CD8-positive, alpha-beta memory T cell (primary cell): ENCODE data around the gene PAX7. TPM values are rescaled to one million over a fixed set of nuclear protein-coding genes. Genes with fewer than 3 reads are reported as not detected.
A peak's percentile ranks its signal among the peaks of the same experiment; 100 is the strongest.

Source experiments
- CTCF ChIA-PET: fragments of 350-600 bp; sonication (Branson Sonifier 250); formaldehyde crosslinking; loops from one replicate; lab custom pipeline; 2021; ENCODE audit warnings: antibody characterized with exemption; lab: Charles Lee
- POLR2A ChIA-PET: fragments of 350-600 bp; sonication (Branson Sonifier 250); formaldehyde crosslinking; loops from one replicate; lab custom pipeline; 2021; ENCODE audit warnings: antibody characterized with exemption; lab: Charles Lee
- DNase-seq, 5 donors: peaks; one replicate each; pipeline versions ENCODE4 v3.0.0 to v3.0.0-alpha.2; 2020 to 2022; ENCODE audit warnings: mixed read lengths in 1 of 5
- H3K27ac ChIP-seq: one replicate; pipeline ENCODE4 v1.7.0; 2013; ENCODE audit warnings: low read depth, mild to moderate bottlenecking, low read length, moderate library complexity
- H3K27me3 ChIP-seq: 2 replicates; pipeline ENCODE4 v1.7.0; 2013; ENCODE audit warnings: low read length, mild to moderate bottlenecking; ENCODE audit not compliant: insufficient read depth, poor library complexity, severe bottlenecking
- H3K36me3 ChIP-seq: 2 replicates; pipeline ENCODE4 v1.7.0; 2013; ENCODE audit warnings: mild to moderate bottlenecking, low read length, moderate library complexity; ENCODE audit not compliant: insufficient read depth
- H3K4me1 ChIP-seq: 2 replicates; pipeline ENCODE4 v1.7.0; 2013; ENCODE audit warnings: mild to moderate bottlenecking, low read length, moderate library complexity; ENCODE audit not compliant: insufficient read depth
- H3K4me3 ChIP-seq: 2 replicates; pipeline ENCODE4 v1.7.0; 2013; ENCODE audit warnings: mild to moderate bottlenecking, low read length
- H3K9me3 ChIP-seq: 2 replicates; pipeline ENCODE4 v1.7.0; 2013; ENCODE audit warnings: mild to moderate bottlenecking, low read length
- H3K27ac Mint-ChIP-seq, 8 donors: one replicate each; pipeline ENCODE4 v1.8.0; 2020 to 2021; ENCODE audit warnings: mixed read lengths in 8 of 8, mild to moderate bottlenecking in 6 of 8, inconsistent platforms in 3 of 8, moderate library complexity in 3 of 8
- H3K27me3 Mint-ChIP-seq, 2 donors: one replicate each; pipeline ENCODE4 v1.8.0; 2020 to 2021; ENCODE audit warnings: mixed read lengths in 2 of 2, mild to moderate bottlenecking in 1 of 2, moderate library complexity in 1 of 2
- H3K36me3 Mint-ChIP-seq, 3 donors: one replicate each; pipeline ENCODE4 v1.8.0; 2020 to 2021; ENCODE audit warnings: mixed read lengths in 3 of 3, inconsistent platforms in 1 of 3, mild to moderate bottlenecking in 1 of 3
- H3K4me1 Mint-ChIP-seq, 3 donors: one replicate each; pipeline ENCODE4 v1.8.0; 2020 to 2021; ENCODE audit warnings: mixed read lengths in 3 of 3, inconsistent platforms in 1 of 3, mild to moderate bottlenecking in 1 of 3
- H3K4me3 Mint-ChIP-seq, 7 donors: one replicate each; pipeline ENCODE4 v1.8.0; 2020 to 2021; ENCODE audit warnings: mixed read lengths in 7 of 7, mild to moderate bottlenecking in 6 of 7, moderate library complexity in 4 of 7, inconsistent platforms in 2 of 7
- H3K9me3 Mint-ChIP-seq, 5 donors: one replicate each; pipeline ENCODE4 v1.8.0; 2020 to 2022; ENCODE audit warnings: mixed read lengths in 5 of 5, mild to moderate bottlenecking in 3 of 5, moderate library complexity in 2 of 5, inconsistent platforms in 1 of 5
- polyA plus RNA-seq: library from polyadenylated mRNA; unstranded; fragments of 300-500 nt; fragmentation: Illumina TruSeq; gene quantifications from one replicate; pipeline ENCODE4 v1.2.3, GENCODE V29; 2021
- total RNA-seq, 2 experiments: library from RNA; stranded (reverse); gene quantifications; one replicate each; pipeline ENCODE4 v1.2.3, GENCODE V29; 2021

Gene PAX7
- total and polyA plus RNA-seq, 3 experiments from 2014 or later = not detected

DNA sequence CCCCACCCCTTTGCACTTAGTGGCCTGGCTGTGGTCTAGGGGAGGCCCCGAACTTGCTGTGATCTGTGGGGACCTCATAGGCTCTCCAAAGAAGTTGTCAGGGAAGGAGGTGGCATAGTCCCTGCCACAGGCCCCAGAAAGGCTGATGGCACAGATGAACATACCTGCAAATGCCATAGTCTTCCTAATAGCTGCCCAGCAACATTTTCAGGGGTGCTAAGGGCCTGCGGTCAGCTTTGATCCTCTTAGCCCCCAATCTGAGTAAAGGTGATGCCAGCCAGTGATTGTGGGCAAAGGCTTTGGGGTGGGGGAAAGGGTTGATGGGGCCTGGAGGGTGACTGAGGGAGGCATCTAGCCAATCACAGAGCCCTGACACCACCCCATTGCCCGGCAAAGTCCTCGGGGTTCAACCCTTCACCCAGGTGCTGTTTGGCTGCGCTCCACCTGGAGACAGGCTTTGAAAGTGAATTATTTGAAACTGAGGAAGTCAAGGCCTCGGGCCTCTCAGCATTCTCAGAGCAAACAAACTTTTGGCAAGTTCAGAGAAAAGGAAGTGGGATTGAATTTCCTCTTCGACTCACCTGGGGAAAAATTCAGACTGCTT is 35.8 kb downstream of the PAX7 start:
- no peak for DNase-seq
- Mint-ChIP-seq H3K36me3 (no peaks in the 10 kb centered on the region), H3K4me3 (no peak overlapping the region), H3K9me3 (no peaks in the 10 kb centered on the region), H3K27me3 (peaks cover 7 to 37% of the 10 kb centered on the region in 2 donors), H3K27ac (peak overlapping the region in 1 of 8 donors; percentile 36), H3K4me1 (no peaks in the 10 kb centered on the region)
- ChIA-PET CTCF (no interaction called here), POLR2A (no interaction called here)
- H3K27me3 ChIP-seq = no peaks in the 10 kb centered on the region
- H3K36me3 ChIP-seq = no peaks in the 10 kb centered on the region
- H3K4me1 ChIP-seq = peaks cover 21% of the 10 kb centered on the region
- no peaks in the 10 kb centered on the region for H3K9me3 ChIP-seq
- no peak overlapping the region for H3K27ac ChIP-seq
- H3K4me3 ChIP-seq = no peak overlapping the region

DNA sequence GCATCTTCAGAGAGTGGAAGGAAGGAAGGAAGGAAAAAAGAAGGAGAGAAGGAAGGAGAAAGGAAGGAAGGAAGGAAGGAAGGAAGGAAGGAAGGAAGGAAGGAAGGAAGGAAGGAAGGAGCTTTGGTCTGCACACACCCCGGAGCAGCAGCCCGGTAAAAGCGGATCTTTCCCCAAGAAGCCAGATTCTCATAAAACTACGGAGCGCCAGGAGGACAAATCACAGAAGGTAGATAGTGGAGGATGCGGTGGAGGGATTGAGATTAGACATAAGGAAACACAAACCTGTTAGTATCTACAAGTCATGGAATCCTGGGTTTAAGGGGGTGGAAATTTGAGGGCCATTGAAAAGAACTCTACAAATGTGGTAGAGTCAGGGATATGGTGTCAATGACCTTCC is 36.7 kb downstream of the PAX7 start:
- Mint-ChIP-seq H3K36me3 (no peaks in the 10 kb centered on the region), H3K4me3 (no peak overlapping the region), H3K9me3 (no peaks in the 10 kb centered on the region), H3K27me3 (peaks cover 7 to 30% of the 10 kb centered on the region in 2 donors), H3K4me1 (no peaks in the 10 kb centered on the region), H3K27ac (no peak overlapping the region)
- Histone ChIP-seq H3K4me3 (no peak overlapping the region), H3K36me3 (no peaks in the 10 kb centered on the region), H3K27ac (no peak overlapping the region), H3K4me1 (peaks cover 16% of the 10 kb centered on the region), H3K9me3 (no peaks in the 10 kb centered on the region), H3K27me3 (no peaks in the 10 kb centered on the region)
- no peak for DNase-seq
- POLR2A ChIA-PET = no interaction called here
- CTCF ChIA-PET = no interaction called here

DNA sequence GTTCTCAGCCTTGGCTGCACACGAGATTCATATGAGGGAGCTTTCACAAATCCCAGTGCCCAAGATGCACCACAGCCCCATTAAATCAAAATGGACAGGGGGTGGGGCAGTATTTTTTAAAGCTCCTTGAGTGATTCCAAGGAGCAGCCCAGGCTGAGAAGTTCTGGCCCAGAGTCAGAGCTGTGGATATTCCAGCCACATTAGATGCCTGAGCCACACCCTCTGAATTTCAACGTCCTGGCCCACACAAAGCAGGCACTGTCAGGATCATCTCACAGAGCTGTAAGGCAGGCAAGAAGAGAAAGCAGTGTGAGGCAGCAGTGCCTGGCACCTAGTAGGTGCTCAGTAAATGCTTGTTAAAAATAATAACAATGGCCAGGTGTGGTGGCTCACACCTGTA is 37.4 kb downstream of the PAX7 start:
- Mint-ChIP-seq H3K27ac (no peak overlapping the region), H3K27me3 (peaks cover 7 to 32% of the 10 kb centered on the region in 2 donors), H3K9me3 (no peaks in the 10 kb centered on the region), H3K4me1 (no peaks in the 10 kb centered on the region), H3K36me3 (no peaks in the 10 kb centered on the region), H3K4me3 (no peak overlapping the region)
- Histone ChIP-seq H3K27ac (no peak overlapping the region), H3K9me3 (no peaks in the 10 kb centered on the region), H3K36me3 (no peaks in the 10 kb centered on the region), H3K4me1 (peaks cover 16% of the 10 kb centered on the region), H3K27me3 (no peaks in the 10 kb centered on the region), H3K4me3 (no peak overlapping the region)
- ChIA-PET POLR2A (no interaction called here), CTCF (no interaction called here)
- no peak for DNase-seq

DNA sequence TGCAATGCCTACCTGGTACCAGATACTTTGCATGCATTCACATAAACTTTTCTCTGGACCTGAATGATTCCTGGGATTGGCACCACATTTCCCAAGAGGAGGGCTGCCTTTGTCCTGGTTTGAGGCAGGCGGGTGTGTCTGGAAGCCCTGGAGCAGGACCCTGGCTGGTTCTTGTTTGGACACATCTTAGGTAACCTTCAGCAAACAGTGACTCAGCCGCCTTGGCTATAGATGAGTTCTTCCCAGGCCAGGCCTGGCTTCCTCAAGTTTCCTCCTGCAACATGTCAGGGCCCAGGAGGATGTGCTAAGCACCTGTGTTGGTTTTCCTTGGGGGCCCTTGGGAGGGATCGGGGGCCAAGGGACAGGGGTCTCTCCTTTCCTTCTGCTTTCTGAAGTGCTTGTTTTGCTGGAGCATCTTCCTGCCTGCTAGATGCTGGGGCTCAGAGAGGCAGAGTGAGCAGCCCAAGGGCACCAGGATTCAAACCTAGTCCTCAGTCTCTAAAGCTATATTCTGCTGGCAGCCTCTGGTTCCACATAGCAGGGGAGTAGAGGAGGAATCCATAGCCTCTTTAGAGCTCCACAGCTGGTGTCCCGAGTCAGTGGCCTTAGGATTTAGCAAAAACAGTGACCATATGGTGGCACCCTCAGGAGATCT is 38.2 kb downstream of the PAX7 start:
- Histone ChIP-seq H3K27ac (no peak overlapping the region), H3K27me3 (no peaks in the 10 kb centered on the region), H3K36me3 (no peaks in the 10 kb centered on the region), H3K4me1 (peaks cover 16% of the 10 kb centered on the region), H3K4me3 (no peak overlapping the region), H3K9me3 (no peaks in the 10 kb centered on the region)
- POLR2A ChIA-PET = no interaction called here
- Mint-ChIP-seq H3K9me3 (no peaks in the 10 kb centered on the region), H3K27ac (no peak overlapping the region), H3K4me3 (no peak overlapping the region), H3K27me3 (peaks cover 8 to 30% of the 10 kb centered on the region in 2 donors), H3K36me3 (no peaks in the 10 kb centered on the region), H3K4me1 (no peaks in the 10 kb centered on the region)
- no peak for DNase-seq
- CTCF ChIA-PET = no interaction called here

DNA sequence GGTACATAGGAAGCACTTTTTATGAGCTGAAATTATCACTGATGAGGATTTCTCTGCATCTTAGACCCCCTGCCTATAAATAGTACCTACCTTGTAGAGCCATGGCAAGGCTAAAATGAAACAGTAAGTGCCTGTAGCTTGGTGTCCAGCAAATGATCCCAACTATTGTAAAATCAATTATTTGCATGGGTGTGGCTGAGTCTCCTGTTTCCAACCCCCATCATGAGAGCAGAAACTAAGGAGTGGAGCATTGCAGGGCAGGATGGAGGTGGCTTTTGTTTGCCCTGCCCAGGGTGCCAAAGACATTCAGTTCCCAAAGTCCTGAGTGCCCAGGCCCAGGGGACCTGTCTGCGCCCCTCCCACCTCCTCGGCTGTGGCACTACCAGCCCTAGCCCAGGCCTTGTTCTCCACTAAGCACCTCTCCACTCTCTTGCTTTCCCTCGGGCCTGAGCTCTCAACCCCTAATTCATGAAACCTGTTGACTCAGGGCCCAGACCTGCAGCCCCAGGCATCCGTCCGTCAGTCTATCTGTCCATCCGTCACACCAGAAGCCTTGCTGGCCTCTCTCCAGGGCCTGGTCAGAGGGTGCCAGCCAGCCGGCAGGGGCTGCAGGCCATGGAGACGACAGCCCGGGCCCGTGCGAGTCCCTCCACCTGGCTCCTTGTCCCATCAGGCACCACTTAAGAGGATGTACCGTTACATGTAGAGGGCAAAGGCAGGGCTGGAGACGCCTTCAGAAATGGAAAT is 39.6 kb downstream of the PAX7 start:
- Mint-ChIP-seq H3K4me3 (no peak overlapping the region), H3K9me3 (no peaks in the 10 kb centered on the region), H3K36me3 (no peaks in the 10 kb centered on the region), H3K27me3 (peaks cover 3 to 25% of the 10 kb centered on the region in 2 donors), H3K27ac (no peak overlapping the region), H3K4me1 (no peaks in the 10 kb centered on the region)
- Histone ChIP-seq H3K4me1 (peaks cover 16% of the 10 kb centered on the region), H3K36me3 (no peaks in the 10 kb centered on the region), H3K9me3 (no peaks in the 10 kb centered on the region), H3K4me3 (no peak overlapping the region), H3K27me3 (no peaks in the 10 kb centered on the region), H3K27ac (no peak overlapping the region)
- CTCF ChIA-PET = no interaction called here
- no peak for DNase-seq
- POLR2A ChIA-PET = no interaction called here

DNA sequence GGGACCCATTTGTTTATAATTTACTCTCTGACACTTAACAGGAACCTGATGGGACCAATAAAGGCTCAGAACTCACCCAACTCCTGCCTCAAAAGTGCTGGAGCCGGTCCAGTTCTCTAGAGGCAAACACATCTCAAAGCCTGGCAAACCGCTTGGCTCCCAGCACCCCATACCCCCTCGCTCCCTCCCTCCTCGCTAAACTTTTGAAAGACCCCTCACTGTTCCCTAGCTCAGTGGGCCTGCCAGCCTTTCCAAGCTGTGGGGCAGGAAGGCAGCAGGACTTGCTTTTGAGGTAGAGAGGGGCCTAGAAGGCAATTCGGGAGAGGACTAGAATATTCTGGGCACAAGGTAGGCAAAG is 40.2 kb downstream of the PAX7 start:
- H3K4me1 Mint-ChIP-seq = no peaks in the 10 kb centered on the region
- Histone ChIP-seq H3K4me1 (peaks cover 16% of the 10 kb centered on the region), H3K36me3 (no peaks in the 10 kb centered on the region), H3K27ac (no peak overlapping the region), H3K27me3 (no peaks in the 10 kb centered on the region), H3K9me3 (no peaks in the 10 kb centered on the region), H3K4me3 (no peak overlapping the region)
- H3K36me3 Mint-ChIP-seq = no peaks in the 10 kb centered on the region
- peaks cover 7 to 27% of the 10 kb centered on the region in 2 donors for H3K27me3 Mint-ChIP-seq
- H3K9me3 Mint-ChIP-seq = no peaks in the 10 kb centered on the region
- no peak overlapping the region for H3K27ac Mint-ChIP-seq
- ChIA-PET POLR2A (no interaction called here), CTCF (no interaction called here)
- no peak overlapping the region for H3K4me3 Mint-ChIP-seq
- no peak for DNase-seq

DNA sequence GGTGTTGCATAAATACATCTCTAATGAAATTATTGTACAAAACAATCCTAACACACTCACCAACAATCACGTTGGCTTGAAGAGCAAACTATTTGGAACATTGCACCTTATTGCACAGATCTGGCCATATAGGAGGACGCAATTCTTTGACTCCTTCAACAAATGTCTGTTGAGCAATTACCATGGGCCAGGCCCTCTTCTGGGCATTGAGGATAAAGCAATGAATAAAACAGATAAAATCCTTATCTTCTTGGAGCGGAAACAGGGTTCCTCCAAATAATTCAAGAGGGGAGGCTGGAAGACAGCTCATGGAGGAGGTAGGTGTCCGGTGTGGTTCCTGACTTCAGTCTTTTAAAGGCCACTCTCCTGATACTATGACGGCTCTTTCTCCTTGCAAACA is 43.3 kb downstream of the PAX7 start:
- no peaks in the 10 kb centered on the region for H3K4me1 Mint-ChIP-seq
- Histone ChIP-seq H3K4me3 (no peak overlapping the region), H3K9me3 (no peaks in the 10 kb centered on the region), H3K36me3 (no peaks in the 10 kb centered on the region), H3K27ac (no peak overlapping the region), H3K27me3 (no peaks in the 10 kb centered on the region), H3K4me1 (no peaks in the 10 kb centered on the region)
- no peak overlapping the region for H3K27ac Mint-ChIP-seq
- ChIA-PET CTCF (no interaction called here), POLR2A (no interaction called here)
- DNase-seq = no peak
- H3K9me3 Mint-ChIP-seq = no peaks in the 10 kb centered on the region
- no peak overlapping the region for H3K4me3 Mint-ChIP-seq
- no peaks in the 10 kb centered on the region for H3K36me3 Mint-ChIP-seq
- peaks cover 13 to 25% of the 10 kb centered on the region in 2 donors for H3K27me3 Mint-ChIP-seq

DNA sequence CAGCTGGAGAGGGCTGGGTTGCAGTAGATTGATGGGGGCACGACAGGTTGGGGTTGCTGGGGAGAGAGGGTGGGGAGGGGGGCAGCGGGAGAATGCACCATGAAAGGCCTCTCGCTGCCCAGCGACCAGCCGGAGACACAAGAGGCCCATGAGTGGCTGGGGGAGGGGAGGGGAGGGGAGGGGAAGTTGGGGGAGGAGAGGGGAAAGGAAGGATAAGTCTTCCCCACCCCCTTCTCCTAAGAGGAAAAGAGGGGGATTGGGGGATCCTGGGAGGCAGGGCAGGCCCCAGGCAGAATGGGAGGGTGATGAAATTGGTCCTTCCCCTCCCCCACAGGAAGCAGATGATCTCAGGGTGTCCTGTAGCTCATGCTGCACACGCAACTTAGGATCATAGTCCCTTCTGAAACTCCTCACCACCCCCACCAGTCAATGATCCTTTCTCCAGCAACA is 45.7 kb downstream of the PAX7 start:
- ChIA-PET POLR2A (no interaction called here), CTCF (no interaction called here)
- no peak overlapping the region for H3K27ac ChIP-seq
- no peaks in the 10 kb centered on the region for H3K27me3 ChIP-seq
- no peak for DNase-seq
- no peak overlapping the region for H3K4me3 Mint-ChIP-seq
- no peaks in the 10 kb centered on the region for H3K36me3 ChIP-seq
- H3K36me3 Mint-ChIP-seq = no peaks in the 10 kb centered on the region
- H3K27ac Mint-ChIP-seq = no peak overlapping the region
- no peak overlapping the region for H3K4me3 ChIP-seq
- peaks cover 16 to 37% of the 10 kb centered on the region in 2 donors for H3K27me3 Mint-ChIP-seq
- H3K4me1 ChIP-seq = no peaks in the 10 kb centered on the region
- no peaks in the 10 kb centered on the region for H3K9me3 ChIP-seq
- H3K9me3 Mint-ChIP-seq = no peaks in the 10 kb centered on the region
- no peaks in the 10 kb centered on the region for H3K4me1 Mint-ChIP-seq
